Measurements from ENCODE around the gene CCDC85C. TPM values are rescaled to one million over a fixed set of nuclear protein-coding genes. Genes with fewer than 3 reads are reported as not detected.

Gene CCDC85C
- total RNA-seq, 1 experiment from 2014 or later = 35.8 TPM

- no peak for TF ChIP-seq HMGA2 (CRISPR knock-in tag; IDR thresholded peaks at IDR 0.05)
- TF ChIP-seq JAZF1 (CRISPR knock-in tag; IDR thresholded peaks at IDR 0.05) = no peak
- TF ChIP-seq SMAD3 (CRISPR knock-in tag; IDR thresholded peaks at IDR 0.05; ENCODE audit: borderline replicate concordance) = no peak
- no peak for TF ChIP-seq GTF2I (CRISPR knock-in tag; conservative IDR thresholded peaks at IDR 0.05)
- TF ChIP-seq ZNF396 (CRISPR knock-in tag; IDR thresholded peaks at IDR 0.05; ENCODE audit: borderline replicate concordance) = no peak
- no peak for TF ChIP-seq ZNF232 (CRISPR knock-in tag; IDR thresholded peaks at IDR 0.05)
- TF ChIP-seq NR3C1 (CRISPR knock-in tag; conservative IDR thresholded peaks at IDR 0.05; ENCODE audit: low read depth) = no peak
- TF ChIP-seq CREM (CRISPR knock-in tag; IDR thresholded peaks at IDR 0.05) = no peak
- TF ChIP-seq ZNF121 (CRISPR knock-in tag; IDR thresholded peaks at IDR 0.05) = no peak
- no peak for TF ChIP-seq AR (CRISPR knock-in tag; IDR thresholded peaks at IDR 0.05)
- TF ChIP-seq TEAD4 (CRISPR knock-in tag; IDR thresholded peaks at IDR 0.05) = no peak
- no peak for TF ChIP-seq ZNF317 (CRISPR knock-in tag; IDR thresholded peaks at IDR 0.05; ENCODE audit: borderline replicate concordance, low read depth)
- no peak for TF ChIP-seq NFATC4 (CRISPR knock-in tag; IDR thresholded peaks at IDR 0.05)
- TF ChIP-seq, protein P1, sequence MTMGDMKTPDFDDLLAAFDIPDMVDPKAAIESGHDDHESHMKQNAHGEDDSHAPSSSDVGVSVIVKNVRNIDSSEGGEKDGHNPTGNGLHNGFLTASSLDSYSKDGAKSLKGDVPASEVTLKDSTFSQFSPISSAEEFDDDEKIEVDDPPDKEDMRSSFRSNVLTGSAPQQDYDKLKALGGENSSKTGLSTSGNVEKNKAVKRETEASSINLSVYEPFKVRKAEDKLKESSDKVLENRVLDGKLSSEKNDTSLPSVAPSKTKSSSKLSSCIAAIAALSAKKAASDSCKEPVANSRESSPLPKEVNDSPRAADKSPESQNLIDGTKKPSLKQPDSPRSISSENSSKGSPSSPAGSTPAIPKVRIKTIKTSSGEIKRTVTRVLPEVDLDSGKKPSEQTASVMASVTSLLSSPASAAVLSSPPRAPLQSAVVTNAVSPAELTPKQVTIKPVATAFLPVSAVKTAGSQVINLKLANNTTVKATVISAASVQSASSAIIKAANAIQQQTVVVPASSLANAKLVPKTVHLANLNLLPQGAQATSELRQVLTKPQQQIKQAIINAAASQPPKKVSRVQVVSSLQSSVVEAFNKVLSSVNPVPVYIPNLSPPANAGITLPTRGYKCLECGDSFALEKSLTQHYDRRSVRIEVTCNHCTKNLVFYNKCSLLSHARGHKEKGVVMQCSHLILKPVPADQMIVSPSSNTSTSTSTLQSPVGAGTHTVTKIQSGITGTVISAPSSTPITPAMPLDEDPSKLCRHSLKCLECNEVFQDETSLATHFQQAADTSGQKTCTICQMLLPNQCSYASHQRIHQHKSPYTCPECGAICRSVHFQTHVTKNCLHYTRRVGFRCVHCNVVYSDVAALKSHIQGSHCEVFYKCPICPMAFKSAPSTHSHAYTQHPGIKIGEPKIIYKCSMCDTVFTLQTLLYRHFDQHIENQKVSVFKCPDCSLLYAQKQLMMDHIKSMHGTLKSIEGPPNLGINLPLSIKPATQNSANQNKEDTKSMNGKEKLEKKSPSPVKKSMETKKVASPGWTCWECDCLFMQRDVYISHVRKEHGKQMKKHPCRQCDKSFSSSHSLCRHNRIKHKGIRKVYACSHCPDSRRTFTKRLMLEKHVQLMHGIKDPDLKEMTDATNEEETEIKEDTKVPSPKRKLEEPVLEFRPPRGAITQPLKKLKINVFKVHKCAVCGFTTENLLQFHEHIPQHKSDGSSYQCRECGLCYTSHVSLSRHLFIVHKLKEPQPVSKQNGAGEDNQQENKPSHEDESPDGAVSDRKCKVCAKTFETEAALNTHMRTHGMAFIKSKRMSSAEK (CRISPR knock-in tag; IDR thresholded peaks at IDR 0.05; ENCODE audit: borderline replicate concordance) = no peak
- TF ChIP-seq RELA (CRISPR knock-in tag; IDR thresholded peaks at IDR 0.05; ENCODE audit: borderline replicate concordance) = no peak
- TF ChIP-seq FOXK1 (CRISPR knock-in tag; IDR thresholded peaks at IDR 0.05) = no peak
- no peak for TF ChIP-seq ZNF219 (CRISPR knock-in tag; IDR thresholded peaks at IDR 0.05; ENCODE audit: borderline replicate concordance)
- ATAC-seq (no peak), DNase-seq (ENCODE audit: low spot score) (no peak)
- H3K27me3 Mint-ChIP-seq (ENCODE audit: low read depth) = no peaks in the 10 kb centered on the region
- H3K9me3 Mint-ChIP-seq = no peaks in the 10 kb centered on the region
- peaks cover 4% of the 10 kb centered on the region; the same call in 1 of the 2 replicates for H3K4me1 Mint-ChIP-seq
- H3K27ac Mint-ChIP-seq = no peak overlapping the region; the same call in 1 of the 2 replicates
- CTCF ChIA-PET = interaction anchor here (1.3 kb wide), 1 partner anchor 98 kb away, joined by 3 read pairs; no protein-coding TSS in a partner anchor
- POLR2A ChIA-PET = no interaction called here
- no peak overlapping the region for H3K4me3 Mint-ChIP-seq
- H3K36me3 Mint-ChIP-seq = no peaks in the 10 kb centered on the region
These were observed 28.5 kb upstream of the CCDC85C start for GRCh38 chr14:99632410-99633035.

- CTCF ChIA-PET = no interaction called here
- no peaks in the 10 kb centered on the region for H3K9me3 Mint-ChIP-seq
- no peaks in the 10 kb centered on the region for H3K27me3 Mint-ChIP-seq (ENCODE audit: low read depth)
- no peaks in the 10 kb centered on the region for H3K36me3 Mint-ChIP-seq
- peaks cover 9% of the 10 kb centered on the region for H3K4me1 Mint-ChIP-seq
- no peak for DNase-seq (ENCODE audit: low spot score)
- peak; percentile 7; the same call in 1 of the 2 replicates for ATAC-seq
- H3K4me3 Mint-ChIP-seq = no peak overlapping the region
- POLR2A ChIA-PET = interaction anchor here (0.6 kb wide), 1 partner anchor 411 kb away, joined by 3 read pairs; no protein-coding TSS in a partner anchor
- no peak for TF ChIP-seq ELF4 (CRISPR knock-in tag; IDR thresholded peaks at IDR 0.05; ENCODE audit: low read depth)
- TF ChIP-seq, protein P2, sequence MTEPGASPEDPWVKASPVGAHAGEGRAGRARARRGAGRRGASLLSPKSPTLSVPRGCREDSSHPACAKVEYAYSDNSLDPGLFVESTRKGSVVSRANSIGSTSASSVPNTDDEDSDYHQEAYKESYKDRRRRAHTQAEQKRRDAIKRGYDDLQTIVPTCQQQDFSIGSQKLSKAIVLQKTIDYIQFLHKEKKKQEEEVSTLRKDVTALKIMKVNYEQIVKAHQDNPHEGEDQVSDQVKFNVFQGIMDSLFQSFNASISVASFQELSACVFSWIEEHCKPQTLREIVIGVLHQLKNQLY (CRISPR knock-in tag; IDR thresholded peaks at IDR 0.05) = no peak
- TF ChIP-seq, protein P3, sequence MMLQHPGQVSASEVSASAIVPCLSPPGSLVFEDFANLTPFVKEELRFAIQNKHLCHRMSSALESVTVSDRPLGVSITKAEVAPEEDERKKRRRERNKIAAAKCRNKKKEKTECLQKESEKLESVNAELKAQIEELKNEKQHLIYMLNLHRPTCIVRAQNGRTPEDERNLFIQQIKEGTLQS (CRISPR knock-in tag; conservative IDR thresholded peaks at IDR 0.05) = no peak
- peak; percentile 32; the same call in 1 of the 2 replicates for TF ChIP-seq NFYB (CRISPR knock-in tag; conservative IDR thresholded peaks at IDR 0.05; ENCODE audit: low read depth)
- TF ChIP-seq ATF1 (CRISPR knock-in tag; IDR thresholded peaks at IDR 0.05) = no peak
- TF ChIP-seq ZNF396 (CRISPR knock-in tag; IDR thresholded peaks at IDR 0.05; ENCODE audit: borderline replicate concordance) = no peak
- TF ChIP-seq, protein P4, sequence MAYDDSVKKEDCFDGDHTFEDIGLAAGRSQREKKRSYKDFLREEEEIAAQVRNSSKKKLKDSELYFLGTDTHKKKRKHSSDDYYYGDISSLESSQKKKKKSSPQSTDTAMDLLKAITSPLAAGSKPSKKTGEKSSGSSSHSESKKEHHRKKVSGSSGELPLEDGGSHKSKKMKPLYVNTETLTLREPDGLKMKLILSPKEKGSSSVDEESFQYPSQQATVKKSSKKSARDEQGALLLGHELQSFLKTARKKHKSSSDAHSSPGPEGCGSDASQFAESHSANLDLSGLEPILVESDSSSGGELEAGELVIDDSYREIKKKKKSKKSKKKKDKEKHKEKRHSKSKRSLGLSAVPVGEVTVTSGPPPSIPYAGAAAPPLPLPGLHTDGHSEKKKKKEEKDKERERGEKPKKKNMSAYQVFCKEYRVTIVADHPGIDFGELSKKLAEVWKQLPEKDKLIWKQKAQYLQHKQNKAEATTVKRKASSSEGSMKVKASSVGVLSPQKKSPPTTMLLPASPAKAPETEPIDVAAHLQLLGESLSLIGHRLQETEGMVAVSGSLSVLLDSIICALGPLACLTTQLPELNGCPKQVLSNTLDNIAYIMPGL (CRISPR knock-in tag; IDR thresholded peaks at IDR 0.05) = no peak
- H3K27ac Mint-ChIP-seq = no peak overlapping the region
These were observed 26.2 kb upstream of the CCDC85C start for GRCh38 chr14:99630202-99630601.
